Measurements from ENCODE around the gene KCNIP3.

GRCh38 chr2:95393901-95394300 lies 96.8 kb downstream of the KCNIP3 start:
- TF ChIP-seq CTCF (conservative IDR thresholded peaks at IDR 0.05; ENCODE audit: low read depth, low read length) (no peak), EZH2 (IDR thresholded peaks at IDR 0.05; ENCODE audit: low read length, unreplicated experiment) (no peak), EZH2phosphoT487 (IDR thresholded peaks at IDR 0.05; ENCODE audit: borderline replicate concordance, low read length) (no peak)
